Karpas-422 (cell line): ENCODE data around the gene EVC. TPM values are rescaled to one million over a fixed set of nuclear protein-coding genes. Genes with fewer than 3 reads are reported as not detected.

Source experiments
- DNase-seq: peaks from one replicate; pipeline ENCODE4 v3.0.0-alpha.2; 2015
- H2AFZ ChIP-seq: fragments of 200-600 bp; sonication (generic); 2 replicates; pipeline ENCODE4 v1.6.1; 2014; ENCODE audit warnings: antibody characterized with exemption, low read length, mixed read lengths
- H3K27ac ChIP-seq: fragments of 200-600 bp; sonication (generic); 2 replicates; pipeline ENCODE4 v1.5.1; 2014; ENCODE audit warnings: mild to moderate bottlenecking, low read length, moderate library complexity
- H3K27me3 ChIP-seq: fragments of 200-600 bp; sonication (generic); 2 replicates; pipeline ENCODE4 v1.6.1; 2014; ENCODE audit warnings: low read length, mixed read lengths
- H3K36me3 ChIP-seq: fragments of 200-600 bp; sonication (generic); 2 replicates; pipeline ENCODE4 v1.6.1; 2014; ENCODE audit warnings: low read length, mixed read lengths; ENCODE audit not compliant: insufficient read depth
- H3K4me1 ChIP-seq: fragments of 200-600 bp; sonication (generic); 2 replicates; pipeline ENCODE4 v1.6.1; 2014; ENCODE audit warnings: mild to moderate bottlenecking, low read length, mixed read lengths
- H3K4me2 ChIP-seq: fragments of 200-600 bp; sonication (generic); 2 replicates; pipeline ENCODE4 v1.6.1; 2014; ENCODE audit warnings: low read length, low read depth, mild to moderate bottlenecking; ENCODE audit not compliant: poor library complexity, severe bottlenecking
- H3K4me3 ChIP-seq: fragments of 200-600 bp; sonication (generic); 2 replicates; pipeline ENCODE4 v1.5.1; 2014; ENCODE audit warnings: mild to moderate bottlenecking, antibody characterized with exemption, low read length, mixed read lengths
- H3K79me2 ChIP-seq: fragments of 200-600 bp; sonication (generic); 2 replicates; pipeline ENCODE4 v1.6.1; 2014; ENCODE audit warnings: mild to moderate bottlenecking, low read length, mixed read lengths
- H3K9ac ChIP-seq: fragments of 200-600 bp; sonication (generic); 2 replicates; pipeline ENCODE4 v1.6.0; 2014; ENCODE audit warnings: low read length
- H3K9me2 ChIP-seq: fragments of 200-600 bp; sonication (generic), shearing (Covaris generic); replicated peaks from 2 replicates; pipeline ENCODE4 v1.6.0; 2014; ENCODE audit warnings: mild to moderate bottlenecking, low read length, moderate library complexity; ENCODE audit not compliant: insufficient read depth
- H3K9me3 ChIP-seq: fragments of 300-700, 200-600 bp; sonication (generic); 2 replicates; pipeline ENCODE4 v1.6.1; 2014; ENCODE audit warnings: low read length, mixed read lengths
- H4K20me1 ChIP-seq: fragments of 200-600 bp; sonication (generic); 2 replicates; pipeline ENCODE4 v1.6.1; 2014; ENCODE audit warnings: mild to moderate bottlenecking, antibody characterized with exemption, low read length, low read depth; ENCODE audit not compliant: insufficient read depth
- total RNA-seq: library from RNA; depleted of rRNA; stranded (reverse); fragments of >200 nt; shearing (Covaris generic); gene quantifications from 2 replicates; pipeline ENCODE4 v1.2.3, GENCODE V29; 2014; ENCODE audit warnings: low replicate concordance

EVC gene
- total RNA-seq, 1 experiment from 2014 or later: not detected

- Histone ChIP-seq H3K4me3 (no peak overlapping the region), H2AFZ (no peak overlapping the region)
These were observed 65.5 kb downstream of the EVC start for GRCh38 chr4:5776510-5776909.

DNA sequence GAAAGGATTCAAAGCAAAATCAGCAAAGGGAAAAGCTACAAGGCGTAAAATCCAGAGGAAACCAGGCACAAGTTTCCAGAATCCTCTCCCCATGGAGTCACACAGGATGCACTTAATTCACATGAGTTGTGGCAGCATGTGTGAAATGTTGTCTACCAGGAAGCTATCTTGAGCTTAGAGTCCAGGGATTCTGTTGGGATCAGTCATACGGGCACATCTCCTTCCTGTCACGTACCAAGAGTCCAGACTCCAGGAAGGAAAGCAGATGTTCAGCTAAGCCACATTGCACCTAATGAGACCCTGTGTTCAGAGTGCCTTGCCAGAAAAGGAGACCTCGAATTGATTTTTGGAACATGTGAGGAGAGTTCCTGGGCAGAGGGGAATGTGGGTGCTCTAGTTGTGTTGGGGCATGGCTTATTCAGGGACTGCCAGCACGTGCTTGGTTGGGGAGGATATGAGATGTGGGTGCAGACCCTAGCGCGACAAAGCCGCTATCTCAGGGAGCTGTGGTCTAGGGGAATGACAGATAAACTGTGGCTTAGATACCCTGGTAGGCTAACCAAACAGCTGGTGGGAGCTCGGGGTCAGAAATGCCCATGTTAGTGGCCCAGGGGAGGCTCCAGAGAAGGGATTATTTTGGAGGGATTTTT, 70.0 kb downstream of the EVC start:
- no peak overlapping the region for H3K27ac ChIP-seq
- DNase-seq: no peak
- no peaks in the 10 kb centered on the region for H3K27me3 ChIP-seq
- H4K20me1 ChIP-seq: no peaks in the 10 kb centered on the region
- H3K9ac ChIP-seq: no peak overlapping the region
- peaks cover 5% of the 10 kb centered on the region for H3K4me1 ChIP-seq
- no peak overlapping the region for H3K4me3 ChIP-seq
- no peaks in the 10 kb centered on the region for H3K9me3 ChIP-seq
- no peaks in the 10 kb centered on the region for H3K9me2 ChIP-seq
- H3K79me2 ChIP-seq: no peaks in the 10 kb centered on the region
- H2AFZ ChIP-seq: no peak overlapping the region
- H3K4me2 ChIP-seq: no peak overlapping the region
- H3K36me3 ChIP-seq: no peaks in the 10 kb centered on the region

More at GRCh38 chr4:5776510-5776909, 65.5 kb downstream of the EVC start:
- H3K36me3 ChIP-seq: no peaks in the 10 kb centered on the region
- no peak overlapping the region for H3K27ac ChIP-seq
- H3K9me3 ChIP-seq: no peaks in the 10 kb centered on the region
- H3K9me2 ChIP-seq: no peaks in the 10 kb centered on the region
- no peaks in the 10 kb centered on the region for H3K4me1 ChIP-seq
- no peaks in the 10 kb centered on the region for H4K20me1 ChIP-seq
- H3K9ac ChIP-seq: no peak overlapping the region
- H3K79me2 ChIP-seq: no peaks in the 10 kb centered on the region
- no peak overlapping the region for H3K4me2 ChIP-seq
- no peaks in the 10 kb centered on the region for H3K27me3 ChIP-seq
- no peak for DNase-seq

GRCh38 chr4:5781691-5782090, 70.7 kb downstream of the EVC start:
- H4K20me1 ChIP-seq: no peaks in the 10 kb centered on the region
- H3K9ac ChIP-seq: no peak overlapping the region
- H3K4me1 ChIP-seq: peaks cover 5% of the 10 kb centered on the region
- H2AFZ ChIP-seq: no peak overlapping the region
- no peaks in the 10 kb centered on the region for H3K9me3 ChIP-seq
- no peak overlapping the region for H3K27ac ChIP-seq
- H3K4me3 ChIP-seq: no peak overlapping the region
- no peaks in the 10 kb centered on the region for H3K9me2 ChIP-seq
- H3K36me3 ChIP-seq: no peaks in the 10 kb centered on the region
- no peaks in the 10 kb centered on the region for H3K79me2 ChIP-seq
- no peaks in the 10 kb centered on the region for H3K27me3 ChIP-seq
- H3K4me2 ChIP-seq: no peak overlapping the region
- DNase-seq: no peak

DNA sequence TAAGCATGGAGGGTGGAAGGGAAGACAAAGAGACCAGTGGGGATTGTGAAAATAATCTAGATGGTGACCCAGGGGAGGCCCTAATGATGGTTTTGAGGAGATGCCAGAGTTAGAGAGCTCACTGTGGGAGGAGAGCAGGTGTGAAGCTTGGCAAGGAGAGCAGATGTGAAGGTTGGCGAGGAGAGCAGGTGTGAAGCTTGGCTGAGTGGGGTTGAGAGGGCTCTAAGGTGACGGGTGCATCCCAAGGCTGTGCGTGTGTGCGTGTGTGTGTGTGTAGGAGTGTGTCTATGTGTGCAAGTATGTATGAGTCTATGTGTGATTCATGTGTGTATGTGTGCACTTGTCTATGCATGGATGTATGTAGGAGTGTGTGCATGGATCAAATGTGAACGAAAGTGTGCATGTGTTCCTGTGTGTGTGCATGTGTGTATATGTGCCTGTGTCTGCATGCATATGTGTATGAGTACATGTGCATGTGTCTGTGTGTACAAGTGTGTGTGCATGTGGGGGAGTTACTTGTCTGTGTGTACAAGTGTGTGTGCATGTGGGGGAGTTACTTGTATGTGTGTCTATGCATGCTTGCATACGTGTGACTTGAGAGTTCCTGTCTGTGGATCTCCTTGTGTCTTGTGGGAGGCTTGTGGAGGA, 72.0 kb downstream of the EVC start:
- H3K79me2 ChIP-seq: no peaks in the 10 kb centered on the region
- no peak overlapping the region for H3K27ac ChIP-seq
- H3K4me1 ChIP-seq: peaks cover 5% of the 10 kb centered on the region
- no peaks in the 10 kb centered on the region for H3K36me3 ChIP-seq
- H3K4me3 ChIP-seq: no peak overlapping the region
- no peaks in the 10 kb centered on the region for H3K9me3 ChIP-seq
- DNase-seq: no peak
- no peaks in the 10 kb centered on the region for H3K9me2 ChIP-seq
- no peak overlapping the region for H2AFZ ChIP-seq
- no peak overlapping the region for H3K9ac ChIP-seq
- no peaks in the 10 kb centered on the region for H3K27me3 ChIP-seq
- H3K4me2 ChIP-seq: no peak overlapping the region
- H4K20me1 ChIP-seq: no peaks in the 10 kb centered on the region

GRCh38 chr4:5783486-5783885, 72.5 kb downstream of the EVC start:
- no peak overlapping the region for H2AFZ ChIP-seq
- H3K9me3 ChIP-seq: no peaks in the 10 kb centered on the region
- no peak overlapping the region for H3K27ac ChIP-seq
- H3K4me3 ChIP-seq: no peak overlapping the region
- H3K9me2 ChIP-seq: no peaks in the 10 kb centered on the region
- H4K20me1 ChIP-seq: no peaks in the 10 kb centered on the region
- no peaks in the 10 kb centered on the region for H3K79me2 ChIP-seq
- no peak for DNase-seq
- H3K4me2 ChIP-seq: no peak overlapping the region
- H3K36me3 ChIP-seq: no peaks in the 10 kb centered on the region
- no peak overlapping the region for H3K9ac ChIP-seq
- H3K27me3 ChIP-seq: no peaks in the 10 kb centered on the region
- peaks cover 5% of the 10 kb centered on the region for H3K4me1 ChIP-seq

- H2AFZ ChIP-seq: no peak overlapping the region
- no peaks in the 10 kb centered on the region for H3K79me2 ChIP-seq
- no peak overlapping the region for H3K27ac ChIP-seq
- H3K4me1 ChIP-seq: peaks cover 5% of the 10 kb centered on the region
- no peaks in the 10 kb centered on the region for H3K27me3 ChIP-seq
- H3K9me3 ChIP-seq: no peaks in the 10 kb centered on the region
- H3K9me2 ChIP-seq: no peaks in the 10 kb centered on the region
- H3K36me3 ChIP-seq: no peaks in the 10 kb centered on the region
- no peaks in the 10 kb centered on the region for H4K20me1 ChIP-seq
- no peak overlapping the region for H3K9ac ChIP-seq
- no peak for DNase-seq
- H3K4me3 ChIP-seq: no peak overlapping the region
- H3K4me2 ChIP-seq: no peak overlapping the region
These were observed 73.0 kb downstream of the EVC start for GRCh38 chr4:5784021-5784420.

- Histone ChIP-seq H3K27me3 (no peaks in the 10 kb centered on the region), H3K36me3 (no peaks in the 10 kb centered on the region), H3K4me2 (no peak overlapping the region), H3K4me1 (peaks cover 5% of the 10 kb centered on the region), H3K9me2 (no peaks in the 10 kb centered on the region), H2AFZ (no peak overlapping the region), H4K20me1 (no peaks in the 10 kb centered on the region), H3K27ac (no peak overlapping the region), H3K4me3 (no peak overlapping the region), H3K9me3 (no peaks in the 10 kb centered on the region), H3K9ac (no peak overlapping the region), H3K79me2 (no peaks in the 10 kb centered on the region)
- no peak for DNase-seq
These were observed 74.1 kb downstream of the EVC start for GRCh38 chr4:5784960-5785611.

- no peak for DNase-seq
- Histone ChIP-seq H3K4me3 (no peak overlapping the region), H3K9ac (no peak overlapping the region), H3K36me3 (no peaks in the 10 kb centered on the region), H3K27ac (no peak overlapping the region), H3K4me1 (peaks cover 5% of the 10 kb centered on the region), H3K27me3 (no peaks in the 10 kb centered on the region), H4K20me1 (no peaks in the 10 kb centered on the region), H3K9me3 (no peaks in the 10 kb centered on the region), H3K4me2 (no peak overlapping the region), H3K79me2 (no peaks in the 10 kb centered on the region), H3K9me2 (no peaks in the 10 kb centered on the region), H2AFZ (no peak overlapping the region)
These were observed 75.0 kb downstream of the EVC start for GRCh38 chr4:5785806-5786680.
